Fibroblast of gingiva (primary cell): Measurements from ENCODE around the gene VWA7.
A peak's percentile ranks its signal among the peaks of the same experiment; 100 is the strongest.
"Not testable (repeated sequence)": the region's sequence is repeated elsewhere in the genome, so short reads cannot be mapped to it uniquely, and the experiment has no call there.

ENCODE experiments used
- DNase-seq: peaks from one replicate; pipeline ENCODE4 v3.0.0-alpha.2; 2011; ENCODE audit warnings: low read depth

Gene VWA7

GRCh38 chr6:31776989-31777666, at the start of gene VWA7:
TSS of gene VWA7 (minus strand) at chr6:31777328. CDS start at chr6:31776779, 549 bp downstream.
- peak; percentile 24 for DNase-seq

- peak; percentile 97 for DNase-seq
These were observed 49.7 kb upstream of the VWA7 start for GRCh38 chr6:31826793-31827285.

- DNase-seq: no peak
These were observed 48.4 kb upstream of the VWA7 start for GRCh38 chr6:31825553-31825952.

GRCh38 chr6:31823592-31824196, 46.6 kb upstream of the VWA7 start:
- DNase-seq: not testable (repeated sequence)

- DNase-seq: peak; percentile 98
These were observed 45.1 kb upstream of the VWA7 start for GRCh38 chr6:31822036-31822821.

- no peak for DNase-seq
These were observed 44.3 kb upstream of the VWA7 start for GRCh38 chr6:31821301-31822035.

- DNase-seq: not testable (repeated sequence)
These were observed 43.3 kb upstream of the VWA7 start for GRCh38 chr6:31820399-31820798.

- DNase-seq: no peak
These were observed 42.8 kb upstream of the VWA7 start for GRCh38 chr6:31819871-31820299.

- DNase-seq: not testable (repeated sequence)
These were observed 40.9 kb upstream of the VWA7 start for GRCh38 chr6:31817929-31818511.

GRCh38 chr6:31817133-31817928, 40.2 kb upstream of the VWA7 start:
- not testable (repeated sequence) for DNase-seq

- peak; percentile 97 for DNase-seq
These were observed 38.1 kb upstream of the VWA7 start, which contains the start of the genes HSPA1A and HSPA1L for GRCh38 chr6:31815025-31815838. TSS of gene HSPA1A (plus strand) at chr6:31815543. CDS start at chr6:31815757, 214 bp downstream. TSS of gene HSPA1L (minus strand) at chr6:31815283. CDS start at chr6:31811972, 3,311 bp downstream.

GRCh38 chr6:31814677-31815024, 37.5 kb upstream of the VWA7 start:
- DNase-seq: peak; percentile 98

- no peak for DNase-seq
These were observed 36.3 kb upstream of the VWA7 start for GRCh38 chr6:31813465-31813849.

GRCh38 chr6:31811645-31812044, 34.5 kb upstream of the VWA7 start:
- DNase-seq: no peak

GRCh38 chr6:31808599-31808998, 31.5 kb upstream of the VWA7 start:
- not testable (repeated sequence) for DNase-seq

- DNase-seq: peak; percentile 97
These were observed 29.5 kb upstream of the VWA7 start, which contains the start of gene LSM2 for GRCh38 chr6:31806470-31807272. TSS of gene LSM2 (minus strand) at chr6:31806966. CDS start at chr6:31806757, 209 bp downstream.

GRCh38 chr6:31805939-31806469, 28.9 kb upstream of the VWA7 start:
- DNase-seq: no peak
